ENCODE measurements around the gene MCFD2. TPM values are rescaled to one million over a fixed set of nuclear protein-coding genes. Genes with fewer than 3 reads are reported as not detected.
"Not testable (repeated sequence)": the region's sequence is repeated elsewhere in the genome, so short reads cannot be mapped to it uniquely, and the experiment has no call there.

The MCFD2 gene
- total RNA-seq, 1 donor from 2014 or later: 79.8 TPM

DNA sequence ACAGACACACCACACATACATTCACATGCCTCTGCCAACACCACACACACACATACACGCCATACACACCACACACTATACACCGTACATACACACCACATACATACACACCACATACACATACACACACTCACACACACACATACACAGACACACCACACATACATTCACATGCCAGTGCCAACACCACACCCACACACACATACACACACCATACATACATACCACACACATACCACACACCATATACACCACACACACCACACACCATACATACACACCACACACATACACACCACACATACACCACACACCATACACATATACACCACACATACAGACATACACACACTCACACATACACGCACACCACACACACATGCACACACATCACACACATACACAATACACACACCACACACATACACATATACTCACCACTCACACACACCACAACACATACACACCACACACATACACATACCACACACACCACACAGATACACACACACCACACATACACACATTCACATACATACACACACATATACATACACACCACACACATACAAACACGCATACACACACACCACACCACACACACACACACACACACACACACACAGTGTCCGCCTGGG lies 37.2 kb downstream of the MCFD2 start:
- Mint-ChIP-seq H3K27ac (ENCODE audit: unreplicated experiment) (no peak overlapping the region), H3K27me3 (ENCODE audit: low read depth) (no peaks in the 10 kb centered on the region), H3K4me3 (no peak overlapping the region), H3K4me1 (peaks cover 14% of the 10 kb centered on the region), H3K36me3 (ENCODE audit: low read depth) (peaks cover under 1% of the 10 kb centered on the region), H3K9me3 (no peaks in the 10 kb centered on the region)
- no peak for DNase-seq (ENCODE audit: low read depth, low spot score)
- TF ChIP-seq, protein P1, sequence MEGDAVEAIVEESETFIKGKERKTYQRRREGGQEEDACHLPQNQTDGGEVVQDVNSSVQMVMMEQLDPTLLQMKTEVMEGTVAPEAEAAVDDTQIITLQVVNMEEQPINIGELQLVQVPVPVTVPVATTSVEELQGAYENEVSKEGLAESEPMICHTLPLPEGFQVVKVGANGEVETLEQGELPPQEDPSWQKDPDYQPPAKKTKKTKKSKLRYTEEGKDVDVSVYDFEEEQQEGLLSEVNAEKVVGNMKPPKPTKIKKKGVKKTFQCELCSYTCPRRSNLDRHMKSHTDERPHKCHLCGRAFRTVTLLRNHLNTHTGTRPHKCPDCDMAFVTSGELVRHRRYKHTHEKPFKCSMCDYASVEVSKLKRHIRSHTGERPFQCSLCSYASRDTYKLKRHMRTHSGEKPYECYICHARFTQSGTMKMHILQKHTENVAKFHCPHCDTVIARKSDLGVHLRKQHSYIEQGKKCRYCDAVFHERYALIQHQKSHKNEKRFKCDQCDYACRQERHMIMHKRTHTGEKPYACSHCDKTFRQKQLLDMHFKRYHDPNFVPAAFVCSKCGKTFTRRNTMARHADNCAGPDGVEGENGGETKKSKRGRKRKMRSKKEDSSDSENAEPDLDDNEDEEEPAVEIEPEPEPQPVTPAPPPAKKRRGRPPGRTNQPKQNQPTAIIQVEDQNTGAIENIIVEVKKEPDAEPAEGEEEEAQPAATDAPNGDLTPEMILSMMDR (conservative IDR thresholded peaks at IDR 0.05): no peak

DNA sequence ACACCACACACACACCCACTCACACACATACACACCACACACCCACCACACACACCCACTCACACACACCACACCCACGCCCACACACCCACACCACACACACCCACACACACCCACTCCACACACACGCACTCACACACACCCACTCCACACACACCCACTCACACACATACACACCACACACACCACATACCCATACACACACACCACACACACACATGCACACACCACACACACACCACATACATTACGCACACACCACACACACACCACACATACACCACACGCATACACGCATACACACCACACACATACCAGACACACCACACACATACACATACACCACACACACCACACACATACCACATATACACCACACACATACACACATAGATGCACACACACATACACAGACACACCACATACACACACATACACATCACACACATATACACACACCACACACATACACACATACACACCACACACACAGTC lies 37.9 kb downstream of the MCFD2 start:
- H3K4me1 Mint-ChIP-seq: peaks cover 18% of the 10 kb centered on the region
- H3K9me3 Mint-ChIP-seq: peaks cover 1% of the 10 kb centered on the region
- no peak overlapping the region for H3K4me3 Mint-ChIP-seq
- no peak for DNase-seq (ENCODE audit: low read depth, low spot score)
- no peak overlapping the region for H3K27ac Mint-ChIP-seq (ENCODE audit: unreplicated experiment)
- no peaks in the 10 kb centered on the region for H3K27me3 Mint-ChIP-seq (ENCODE audit: low read depth)
- peaks cover 4% of the 10 kb centered on the region for H3K36me3 Mint-ChIP-seq (ENCODE audit: low read depth)
- TF ChIP-seq, protein P1 (conservative IDR thresholded peaks at IDR 0.05): no peak

DNA sequence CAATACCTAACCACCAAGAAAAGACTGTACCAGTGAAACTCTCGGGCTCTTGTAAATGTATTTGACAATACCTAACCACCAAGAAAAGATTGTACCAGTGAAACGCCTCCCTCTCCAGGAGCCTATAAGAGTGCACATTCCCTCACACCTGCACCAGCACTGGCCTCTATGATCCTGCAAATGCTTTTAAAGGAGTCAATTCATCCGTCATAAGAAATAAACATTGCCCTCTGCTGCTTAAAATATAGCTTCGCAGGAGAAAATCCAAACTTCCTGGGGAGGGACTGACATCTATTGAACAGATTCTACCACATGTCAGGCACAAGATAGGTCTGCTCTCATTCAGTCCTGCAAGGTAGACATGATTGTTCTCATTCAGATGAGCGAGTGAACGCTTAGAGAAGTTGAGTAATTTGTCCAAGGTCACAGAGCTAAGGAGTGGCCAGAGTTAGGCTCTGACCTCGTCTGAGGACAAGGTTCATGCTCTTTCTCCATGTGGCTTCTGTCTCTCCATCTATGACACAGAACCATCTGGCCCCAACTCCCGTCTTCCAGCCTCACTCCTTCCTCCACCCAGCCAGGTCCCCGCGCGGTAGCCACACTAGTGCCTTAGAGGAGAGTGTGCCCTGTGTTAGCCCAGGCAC lies 38.7 kb downstream of the MCFD2 start:
- H3K4me1 Mint-ChIP-seq: peaks cover 18% of the 10 kb centered on the region
- H3K4me3 Mint-ChIP-seq: no peak overlapping the region
- TF ChIP-seq, protein P1 (conservative IDR thresholded peaks at IDR 0.05): no peak
- DNase-seq (ENCODE audit: low read depth, low spot score): no peak
- H3K27ac Mint-ChIP-seq (ENCODE audit: unreplicated experiment): no peak overlapping the region
- H3K9me3 Mint-ChIP-seq: peaks cover 2% of the 10 kb centered on the region
- H3K27me3 Mint-ChIP-seq (ENCODE audit: low read depth): no peaks in the 10 kb centered on the region
- peaks cover 4% of the 10 kb centered on the region for H3K36me3 Mint-ChIP-seq (ENCODE audit: low read depth)

DNA sequence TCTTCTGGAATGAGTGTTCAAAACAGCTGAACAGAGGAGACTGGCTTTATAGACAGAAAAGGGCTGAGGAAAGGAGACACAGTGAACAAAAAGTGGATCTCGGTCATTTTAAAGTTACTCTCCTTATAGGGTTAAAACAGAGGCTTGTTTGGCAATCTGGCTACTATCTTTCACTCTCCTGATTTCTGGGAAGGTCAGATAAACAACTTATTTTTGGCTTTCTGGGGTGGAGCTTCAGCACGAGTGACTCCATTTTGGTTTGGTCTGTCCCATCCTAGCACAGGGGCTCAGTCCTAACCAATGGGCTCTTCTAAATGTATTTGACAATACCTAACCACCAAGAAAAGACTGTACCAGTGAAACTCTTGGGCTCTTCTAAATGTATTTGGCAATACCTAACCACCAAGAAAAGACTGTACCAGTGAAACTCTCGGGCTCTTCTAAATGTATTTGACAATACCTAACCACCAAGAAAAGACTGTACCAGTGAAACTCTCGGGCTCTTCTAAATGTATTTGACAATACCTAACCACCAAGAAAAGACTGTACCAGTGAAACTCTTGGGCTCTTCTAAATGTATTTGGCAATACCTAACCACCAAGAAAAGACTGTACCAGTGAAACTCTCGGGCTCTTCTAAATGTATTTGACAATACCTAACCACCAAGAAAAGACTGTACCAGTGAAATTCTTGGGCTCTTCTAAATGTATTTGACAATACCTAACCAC lies 39.5 kb downstream of the MCFD2 start:
- not testable (repeated sequence) for H3K27ac Mint-ChIP-seq (ENCODE audit: unreplicated experiment); DNase-seq (ENCODE audit: low read depth, low spot score); H3K27me3 Mint-ChIP-seq (ENCODE audit: low read depth); H3K9me3 Mint-ChIP-seq; H3K4me3 Mint-ChIP-seq; H3K36me3 Mint-ChIP-seq (ENCODE audit: low read depth)
- peaks cover 18% of the 10 kb centered on the region for H3K4me1 Mint-ChIP-seq

DNA sequence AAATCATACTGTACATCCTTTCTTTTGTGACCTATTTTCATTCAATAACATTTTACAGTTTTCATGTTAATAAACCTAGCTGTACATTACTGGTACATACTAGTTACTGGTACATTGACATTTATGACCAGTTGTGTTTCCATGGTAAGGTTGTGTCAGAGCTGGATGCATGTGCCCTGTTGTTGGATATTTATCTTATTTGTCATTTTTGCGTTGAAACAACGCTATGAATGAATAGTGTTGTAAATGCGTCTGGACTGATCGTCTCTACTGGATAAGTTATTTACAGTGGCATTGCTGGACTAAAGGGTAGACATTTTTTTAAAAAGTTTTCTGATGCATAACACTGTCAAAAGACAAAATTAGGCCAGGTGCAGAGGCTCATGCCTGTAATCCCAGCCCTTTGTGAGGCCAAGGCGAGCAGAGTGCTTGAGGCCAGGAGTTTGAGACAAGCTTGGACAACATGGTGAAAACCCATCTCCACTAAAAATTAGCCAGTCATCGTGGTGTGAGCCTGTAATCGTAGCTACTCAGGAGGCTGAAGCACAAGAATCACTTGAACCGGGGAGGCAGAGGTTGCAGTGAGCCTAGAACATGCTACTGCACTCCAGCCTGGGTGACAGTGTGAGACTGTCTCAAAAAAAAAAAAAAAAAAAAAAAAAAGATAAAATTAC lies 40.2 kb downstream of the MCFD2 start:
- no peak overlapping the region for H3K4me3 Mint-ChIP-seq
- H3K27ac Mint-ChIP-seq (ENCODE audit: unreplicated experiment): no peak overlapping the region
- H3K36me3 Mint-ChIP-seq (ENCODE audit: low read depth): peaks cover 4% of the 10 kb centered on the region
- DNase-seq (ENCODE audit: low read depth, low spot score): no peak
- H3K27me3 Mint-ChIP-seq (ENCODE audit: low read depth): no peaks in the 10 kb centered on the region
- TF ChIP-seq, protein P1 (conservative IDR thresholded peaks at IDR 0.05): no peak
- peaks cover 18% of the 10 kb centered on the region for H3K4me1 Mint-ChIP-seq
- peaks cover 2% of the 10 kb centered on the region for H3K9me3 Mint-ChIP-seq
